Activated CD8-positive, alpha-beta memory T cell treated with anti-CD3 and anti-CD28 coated beads, Interleukin-2, amount 50 U/mL, for 4 hours (primary cell): ENCODE data around the gene ADAMTS4.

Source experiments
- DNase-seq: peaks from one replicate; pipeline ENCODE4 v3.0.0-alpha.2; 2020

Gene ADAMTS4

DNA sequence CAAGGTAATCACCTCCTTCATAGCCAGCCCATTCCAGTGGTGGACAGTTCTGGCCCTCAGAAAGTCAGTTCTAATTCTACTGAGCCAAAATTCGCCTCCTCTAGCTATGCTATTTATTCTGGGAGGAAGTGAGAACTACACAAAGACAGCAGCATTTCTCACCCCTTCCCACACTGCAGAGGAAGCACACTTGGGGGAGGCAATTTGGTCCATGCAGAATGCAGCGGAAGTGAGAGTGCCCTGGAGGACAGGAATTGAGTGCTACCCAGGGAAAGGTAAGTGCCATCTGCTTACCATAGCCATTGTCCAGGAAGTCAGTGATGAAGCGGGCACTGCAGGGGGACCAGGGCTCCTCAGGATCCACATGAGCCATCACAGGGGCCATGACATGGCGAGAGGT is 3.7 kb downstream of the ADAMTS4 start:
- no peak for DNase-seq

DNA sequence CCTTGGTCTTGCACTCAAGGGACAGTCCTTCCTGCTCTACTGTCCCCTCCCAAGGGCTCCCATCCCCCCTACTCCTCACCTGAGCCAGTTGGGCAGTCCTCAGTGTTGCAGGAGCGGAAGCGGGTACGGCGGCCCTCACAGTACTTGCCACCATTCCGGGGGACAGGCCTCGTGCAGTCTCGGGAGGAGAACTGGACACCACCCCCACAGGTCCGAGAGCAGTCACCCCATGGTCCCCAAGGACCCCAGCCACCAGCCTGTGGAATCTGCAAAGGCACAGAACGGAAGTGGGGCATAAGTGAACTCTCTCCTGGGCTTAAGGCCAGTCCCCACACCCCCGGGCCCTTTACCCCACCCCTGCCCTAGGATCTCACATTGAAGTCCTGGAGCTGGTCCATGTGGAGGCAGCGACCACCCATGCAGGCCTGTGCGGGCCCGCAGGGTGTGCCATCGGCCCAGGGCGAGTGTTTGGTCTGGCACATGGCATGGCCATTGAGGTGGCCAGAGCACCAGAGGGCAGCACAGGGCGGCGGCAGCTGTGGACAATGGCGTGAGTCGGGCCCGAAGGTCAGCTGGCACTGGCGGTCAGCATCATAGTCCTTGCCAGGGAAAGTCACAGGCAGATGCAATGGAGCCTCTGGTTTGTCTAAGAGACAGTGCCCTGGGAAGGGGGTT is 5.2 kb downstream of the ADAMTS4 start:
- DNase-seq = no peak

DNA sequence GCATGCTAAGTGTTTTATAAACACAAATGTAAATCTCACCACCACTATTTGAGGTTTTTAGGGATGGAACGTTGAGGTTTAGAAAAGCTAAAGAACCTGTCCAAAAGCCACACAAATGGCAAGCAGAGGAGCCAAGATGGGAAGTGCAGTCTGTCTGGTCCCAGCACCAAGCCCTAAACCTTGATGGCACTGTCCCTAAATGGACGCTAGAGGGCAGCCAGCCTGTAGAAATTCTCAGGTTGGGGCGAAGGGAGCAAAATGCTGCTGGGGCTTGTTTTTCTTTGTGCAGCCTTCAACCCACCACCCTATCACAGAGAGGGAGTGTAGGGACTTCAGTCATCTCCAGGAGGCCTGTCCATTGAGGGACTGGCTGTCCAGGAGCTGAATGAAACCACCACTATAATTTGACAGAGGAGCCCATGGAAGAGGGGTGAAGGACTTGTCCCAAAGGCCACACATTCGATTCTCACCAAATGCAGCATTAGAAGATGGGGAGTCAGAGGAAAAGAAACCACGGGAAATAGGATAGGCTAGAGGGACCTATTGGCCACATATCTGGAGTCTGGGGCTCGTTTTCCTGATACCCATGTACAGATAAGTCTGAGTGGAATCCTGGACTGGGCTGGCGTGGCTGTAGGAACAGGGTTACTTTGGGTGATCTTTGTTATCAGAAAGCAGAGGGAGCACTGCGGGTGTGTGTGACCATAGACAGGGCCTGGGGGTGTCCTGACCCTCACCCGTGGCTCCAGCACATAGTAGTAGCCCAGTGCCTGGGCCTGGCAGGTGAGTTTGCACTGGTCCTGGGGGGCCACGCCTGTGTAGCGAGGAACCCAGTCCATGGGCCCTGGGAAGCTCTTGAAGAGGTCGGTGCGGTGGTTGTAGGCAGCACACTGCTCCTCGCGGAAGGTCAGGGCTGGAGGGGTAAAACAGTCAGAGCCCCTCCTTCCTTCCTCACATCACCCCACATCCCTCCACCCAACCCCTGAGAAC is 6.1 kb downstream of the ADAMTS4 start:
- peak; percentile 61 for DNase-seq

DNA sequence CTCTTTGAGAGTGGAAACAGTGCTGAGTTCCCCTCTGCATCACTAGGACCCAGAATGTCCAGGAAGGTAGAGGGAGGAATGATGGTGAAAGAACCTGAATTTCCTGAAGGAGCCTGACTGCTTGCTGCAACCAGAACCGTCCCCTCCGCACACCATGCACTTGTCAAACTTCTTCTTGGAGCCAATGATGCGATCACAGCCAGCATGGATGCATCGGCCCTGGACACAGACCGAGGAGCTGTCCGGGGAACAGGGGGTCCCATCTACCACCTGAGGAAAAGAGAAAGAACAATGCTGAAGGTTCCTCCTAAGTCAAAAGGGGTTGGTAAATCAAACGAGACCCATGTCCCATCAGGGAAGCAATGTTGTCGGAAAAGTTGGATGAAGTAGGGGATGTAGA is 6.9 kb downstream of the ADAMTS4 start:
- no peak for DNase-seq

DNA sequence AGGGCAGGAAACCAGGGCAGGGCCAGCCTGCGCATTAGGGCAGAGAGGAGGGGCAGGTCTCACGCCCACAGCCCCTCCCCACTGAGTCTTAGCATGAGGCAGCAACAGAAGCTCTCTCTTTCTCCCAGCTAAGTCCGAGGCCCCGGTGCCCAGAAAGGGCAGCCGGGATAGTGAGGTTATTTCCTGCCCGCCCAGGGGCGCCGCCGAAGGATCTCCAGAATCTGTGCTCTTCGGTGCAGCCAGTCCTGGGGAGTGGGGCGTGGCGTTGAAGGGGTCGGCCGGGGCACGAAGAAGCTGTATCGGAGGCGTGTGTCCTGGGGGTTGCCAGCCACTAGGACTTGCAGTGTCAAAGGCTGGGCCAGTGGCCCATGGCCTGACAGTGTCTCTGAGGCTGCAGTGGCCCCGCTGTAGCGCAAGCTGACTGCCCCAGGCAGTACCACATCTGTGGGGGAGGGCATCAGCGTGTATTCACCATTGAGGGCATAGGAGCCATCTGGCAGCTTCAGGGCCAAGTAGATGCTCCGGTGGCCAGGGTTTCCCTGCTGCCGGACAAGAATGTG is 7.8 kb downstream of the ADAMTS4 start:
- no peak for DNase-seq

GRCh38 chr1:161189036-161189435 is 9.8 kb downstream of the ADAMTS4 start:
- DNase-seq = no peak

DNA sequence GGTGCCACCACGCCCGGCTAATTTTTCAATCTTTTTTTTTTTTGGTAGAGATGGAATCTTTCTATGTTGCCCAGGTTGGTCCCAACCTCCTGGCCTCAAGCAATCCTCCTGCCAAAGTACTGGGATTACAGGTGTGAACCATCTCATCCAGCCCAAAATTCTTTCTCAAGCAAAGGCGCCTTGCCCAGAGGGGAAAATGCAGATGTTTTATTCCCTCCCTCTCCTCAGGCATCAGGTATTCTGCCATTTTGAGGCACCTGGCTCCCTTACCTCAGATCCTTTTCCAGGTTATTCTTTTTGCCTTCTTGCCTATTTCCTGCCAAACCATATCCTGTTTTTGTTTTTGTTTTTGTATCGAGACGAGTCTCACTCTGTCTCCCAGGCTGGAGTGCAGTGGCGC is 10.5 kb downstream of the ADAMTS4 start:
- no peak for DNase-seq

DNA sequence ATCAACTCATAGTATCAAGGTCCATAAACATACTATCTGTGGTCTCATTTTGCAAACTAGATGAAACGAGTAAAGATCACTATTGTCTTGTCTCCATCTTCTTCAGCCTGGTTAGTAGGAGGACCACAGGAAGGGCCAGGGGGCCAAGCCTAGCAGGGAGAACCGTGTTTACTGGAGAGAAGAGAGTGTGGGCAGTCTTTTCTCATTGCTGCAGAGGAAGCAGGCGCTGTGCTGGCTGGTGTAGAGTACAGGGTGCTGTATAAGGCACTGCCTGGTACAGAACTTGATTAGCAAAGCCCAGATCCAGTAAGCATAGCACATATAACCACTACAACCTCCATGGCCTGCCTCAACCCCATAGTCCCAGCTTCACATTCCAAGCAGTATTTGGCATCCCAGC is 11.5 kb downstream of the ADAMTS4 start:
- DNase-seq = no peak

- DNase-seq = no peak
These were observed 13.0 kb downstream of the ADAMTS4 start for GRCh38 chr1:161185732-161186311.

DNA sequence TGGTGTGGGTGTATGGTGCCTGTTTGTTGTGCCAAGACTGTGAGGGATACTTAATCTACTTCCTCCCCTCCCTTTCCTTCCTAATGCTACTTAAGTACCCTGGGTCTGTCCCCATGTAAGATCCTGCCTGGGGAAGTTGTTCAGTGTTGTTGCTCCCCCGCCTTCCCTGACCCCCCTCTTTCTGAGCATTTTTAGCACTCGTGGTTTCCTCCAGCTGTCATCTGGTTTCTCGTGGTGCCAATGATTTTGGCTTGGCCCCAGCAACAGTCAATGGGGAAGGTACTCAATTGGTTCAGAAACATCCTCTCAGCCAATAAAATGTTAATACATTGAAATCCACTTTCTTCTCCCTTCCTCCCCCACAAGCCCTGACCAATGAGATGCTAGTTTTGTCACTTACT is 13.6 kb downstream of the ADAMTS4 start:
- DNase-seq = peak; percentile 62

DNA sequence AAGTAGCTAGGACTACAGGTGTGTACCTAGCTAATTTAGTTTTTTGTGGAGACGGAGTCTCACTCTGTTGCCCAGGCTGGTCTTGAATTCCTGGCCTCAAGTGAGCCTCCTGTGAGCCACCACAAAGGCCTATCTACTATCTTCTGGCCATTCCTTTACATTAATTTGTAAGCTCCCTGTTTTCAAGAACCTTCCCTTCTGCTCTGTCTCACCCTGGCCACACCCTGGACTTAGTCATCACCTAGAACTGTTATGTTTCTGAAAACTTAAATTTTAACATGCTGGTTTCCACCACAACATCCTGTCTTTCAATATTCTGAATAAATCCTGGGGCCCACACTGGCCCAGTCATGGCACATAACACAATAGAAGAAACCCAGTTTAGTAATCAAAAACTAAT is 16.6 kb downstream of the ADAMTS4 start:
- peak; percentile 55 for DNase-seq

GRCh38 chr1:161180639-161181038 is 18.2 kb downstream of the ADAMTS4 start:
- no peak for DNase-seq

DNA sequence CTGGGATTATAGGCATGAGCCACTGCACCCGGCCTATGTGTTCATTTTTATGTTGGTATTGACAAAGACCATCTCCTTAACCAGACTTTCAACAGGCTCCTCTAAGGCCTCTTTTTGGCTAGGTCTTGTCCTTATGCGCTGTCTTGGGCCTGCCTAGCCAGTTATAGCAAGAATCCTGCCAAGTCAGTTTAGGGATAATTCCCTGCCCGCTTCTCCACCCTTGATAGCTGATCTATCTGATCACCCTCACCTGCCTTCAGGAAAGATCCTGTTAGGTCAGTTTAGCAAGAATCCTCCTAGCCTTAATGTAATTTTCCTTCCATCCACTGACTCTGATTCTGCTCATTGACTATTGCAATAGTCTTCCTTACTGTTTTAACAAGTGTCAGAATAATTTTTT is 19.2 kb downstream of the ADAMTS4 start:
- DNase-seq = no peak

- DNase-seq = no peak
These were observed 21.0 kb downstream of the ADAMTS4 start for GRCh38 chr1:161177936-161178244.

DNA sequence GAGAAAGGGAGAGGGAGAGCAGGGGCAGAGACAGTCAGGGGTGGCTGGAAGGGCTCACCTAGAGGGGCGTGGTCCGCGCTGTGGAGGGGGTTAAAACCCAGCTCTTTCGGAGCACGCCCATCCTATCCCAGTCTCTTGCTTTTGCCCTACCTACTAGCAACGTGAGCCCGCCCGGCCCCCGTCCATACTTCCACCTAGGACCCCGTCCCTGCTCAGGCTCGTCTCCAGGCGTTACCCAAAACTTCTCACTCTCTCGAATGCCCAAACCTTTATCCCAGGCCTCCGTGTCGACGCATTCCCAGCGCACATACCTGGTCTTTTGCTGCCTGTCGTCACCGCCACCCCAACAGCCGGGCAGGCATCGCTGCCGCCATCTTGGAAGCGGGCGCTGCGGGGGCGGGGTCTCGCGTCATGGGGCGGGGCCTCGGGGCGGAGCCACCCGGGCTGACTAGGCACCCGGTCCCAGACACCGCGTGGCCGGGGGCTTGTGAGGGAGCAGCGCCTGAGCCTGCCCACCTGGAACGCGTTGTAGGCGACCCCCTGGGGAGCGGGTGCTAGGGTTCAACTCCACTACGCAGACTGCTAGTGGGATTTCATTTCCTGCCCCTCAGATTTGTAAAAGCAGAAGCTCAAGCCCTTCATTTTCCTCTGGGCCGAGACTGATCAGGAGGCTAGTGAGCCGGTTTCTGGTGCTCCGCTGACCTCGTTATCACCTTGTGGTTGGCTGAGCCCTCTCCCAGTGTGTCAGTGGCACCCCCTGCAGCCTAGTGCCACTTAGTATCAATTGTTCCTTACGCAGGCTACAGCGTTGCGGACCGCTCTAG is 21.5 kb downstream of the ADAMTS4 start, which contains the start of gene B4GALT3:
Gene B4GALT3 (minus strand): TSS at position 396 of the 824 bp plus-strand sequence. CDS start 1,447 bp downstream, outside the sequence.
- peak; percentile 99 for DNase-seq

GRCh38 chr1:161176468-161177111 is 22.3 kb downstream of the ADAMTS4 start:
- no peak for DNase-seq

- DNase-seq = no peak
These were observed 22.9 kb downstream of the ADAMTS4 start for GRCh38 chr1:161175771-161176453.

- DNase-seq = no peak
These were observed 23.9 kb downstream of the ADAMTS4 start for GRCh38 chr1:161174911-161175310.

DNA sequence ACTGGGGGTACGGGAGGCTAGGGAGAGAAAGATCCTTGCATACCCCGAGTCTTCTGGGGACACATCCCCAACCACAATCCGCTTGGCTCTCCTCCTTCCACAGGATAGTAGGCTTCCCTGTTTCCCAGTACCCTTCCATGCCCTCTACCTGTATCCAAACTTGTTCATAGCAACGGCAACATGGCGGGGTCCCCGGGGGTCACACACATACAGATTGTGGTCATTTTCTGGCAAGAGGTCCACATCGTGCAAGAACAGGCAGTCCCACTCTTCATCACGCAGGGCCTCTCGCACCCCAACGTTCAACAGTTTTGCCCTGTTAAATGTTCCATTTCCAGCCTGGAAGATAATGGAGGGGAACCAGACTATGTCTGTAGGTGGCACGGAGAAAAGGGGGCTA is 25.1 kb downstream of the ADAMTS4 start:
- DNase-seq = no peak

- no peak for DNase-seq
These were observed 26.0 kb downstream of the ADAMTS4 start for GRCh38 chr1:161172776-161173376.

DNA sequence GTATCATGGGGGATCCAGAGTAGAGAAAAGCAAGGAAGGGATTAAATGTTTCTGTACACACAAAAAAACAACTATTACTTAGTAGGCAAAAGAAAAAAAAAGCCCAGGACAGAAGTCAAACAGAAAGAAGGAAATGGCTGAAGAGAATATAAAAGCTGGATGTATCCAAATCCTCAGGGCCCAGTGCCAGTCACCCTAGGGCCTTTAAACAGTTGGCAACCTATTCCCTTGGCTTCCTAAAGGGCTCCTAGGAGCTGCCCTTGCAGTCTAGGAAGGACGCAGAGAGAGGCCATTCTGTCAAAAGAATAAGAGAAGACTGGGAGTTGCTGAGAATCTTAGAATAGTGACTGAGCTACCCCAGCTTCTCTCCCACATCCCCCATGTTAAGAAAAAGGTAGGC is 26.5 kb downstream of the ADAMTS4 start:
- no peak for DNase-seq
